Type B pancreatic cell (in vitro differentiated cells): ENCODE results near the gene MFF. TPM values are rescaled to one million over a fixed set of nuclear protein-coding genes. Genes with fewer than 3 reads are reported as not detected.

Experiments
- DNase-seq: peaks from one replicate; pipeline ENCODE4 v3.0.0; 2021; ENCODE audit warnings: mixed read lengths; ENCODE audit not compliant: unreplicated experiment; ENCODE audit errors: extremely low spot score
- H3K27ac Mint-ChIP-seq: 2 replicates; pipeline ENCODE4 v1.8.0; 2021; ENCODE audit warnings: mild to moderate bottlenecking, mixed read lengths
- H3K27me3 Mint-ChIP-seq: 2 replicates; pipeline ENCODE4 v1.8.0; 2021; ENCODE audit warnings: mixed read lengths
- H3K36me3 Mint-ChIP-seq: 2 replicates; pipeline ENCODE4 v1.8.0; 2021; ENCODE audit warnings: mixed read lengths
- H3K4me1 Mint-ChIP-seq: one replicate; pipeline ENCODE4 v1.8.0; 2021; ENCODE audit warnings: mixed read lengths; ENCODE audit not compliant: unreplicated experiment
- H3K4me3 Mint-ChIP-seq: 2 replicates; pipeline ENCODE4 v1.8.0; 2021; ENCODE audit warnings: mild to moderate bottlenecking, mixed read lengths
- H3K9me3 Mint-ChIP-seq: 2 replicates; pipeline ENCODE4 v1.8.0; 2021; ENCODE audit warnings: mixed read lengths
- total RNA-seq: library from RNA; stranded (reverse); gene quantifications from 2 replicates; pipeline ENCODE4 v1.2.1, GENCODE V29; 2021; ENCODE audit warnings: low replicate concordance
- TF ChIP-seq, protein P1 (sequence below): fragments of 200-600 bp; sonication (generic); conservative IDR thresholded peaks from 2 replicates; pipeline ENCODE4 v1.5.0; 2021; ENCODE audit warnings: antibody characterized with exemption, mild to moderate bottlenecking

MFF gene
- total RNA-seq, 1 donor from 2014 or later = 71.3 TPM

GRCh38 chr2:227388537-227389011 lies 63.5 kb downstream of the MFF start:
- no peak overlapping the region for H3K27ac Mint-ChIP-seq
- peaks cover 2% of the 10 kb centered on the region for H3K27me3 Mint-ChIP-seq
- TF ChIP-seq, protein P1, sequence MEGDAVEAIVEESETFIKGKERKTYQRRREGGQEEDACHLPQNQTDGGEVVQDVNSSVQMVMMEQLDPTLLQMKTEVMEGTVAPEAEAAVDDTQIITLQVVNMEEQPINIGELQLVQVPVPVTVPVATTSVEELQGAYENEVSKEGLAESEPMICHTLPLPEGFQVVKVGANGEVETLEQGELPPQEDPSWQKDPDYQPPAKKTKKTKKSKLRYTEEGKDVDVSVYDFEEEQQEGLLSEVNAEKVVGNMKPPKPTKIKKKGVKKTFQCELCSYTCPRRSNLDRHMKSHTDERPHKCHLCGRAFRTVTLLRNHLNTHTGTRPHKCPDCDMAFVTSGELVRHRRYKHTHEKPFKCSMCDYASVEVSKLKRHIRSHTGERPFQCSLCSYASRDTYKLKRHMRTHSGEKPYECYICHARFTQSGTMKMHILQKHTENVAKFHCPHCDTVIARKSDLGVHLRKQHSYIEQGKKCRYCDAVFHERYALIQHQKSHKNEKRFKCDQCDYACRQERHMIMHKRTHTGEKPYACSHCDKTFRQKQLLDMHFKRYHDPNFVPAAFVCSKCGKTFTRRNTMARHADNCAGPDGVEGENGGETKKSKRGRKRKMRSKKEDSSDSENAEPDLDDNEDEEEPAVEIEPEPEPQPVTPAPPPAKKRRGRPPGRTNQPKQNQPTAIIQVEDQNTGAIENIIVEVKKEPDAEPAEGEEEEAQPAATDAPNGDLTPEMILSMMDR = no peak
- no peak overlapping the region for H3K4me3 Mint-ChIP-seq
- H3K36me3 Mint-ChIP-seq = no peaks in the 10 kb centered on the region
- DNase-seq = no peak
- H3K4me1 Mint-ChIP-seq = no peaks in the 10 kb centered on the region
- H3K9me3 Mint-ChIP-seq = no peaks in the 10 kb centered on the region

DNA sequence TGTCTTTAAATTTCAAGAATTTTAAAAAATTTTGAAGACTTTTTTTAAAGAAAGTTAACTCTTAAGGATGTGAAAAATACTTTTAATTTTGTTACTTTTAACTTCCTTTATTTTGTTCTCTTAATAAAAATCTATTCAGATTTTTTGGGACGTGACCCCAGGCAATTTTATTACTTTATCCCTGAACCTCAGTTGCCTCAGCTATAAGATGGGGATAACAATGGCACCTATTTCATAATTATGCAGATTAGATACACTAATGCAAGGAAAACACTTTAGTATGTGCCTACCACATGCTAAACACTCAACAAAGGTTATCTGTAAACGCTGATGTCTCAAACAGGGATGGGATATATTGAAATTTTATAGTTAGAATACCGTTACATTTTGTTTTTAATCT lies 64.2 kb downstream of the MFF start:
- no peaks in the 10 kb centered on the region for H3K9me3 Mint-ChIP-seq
- no peaks in the 10 kb centered on the region for H3K36me3 Mint-ChIP-seq
- H3K27me3 Mint-ChIP-seq = no peaks in the 10 kb centered on the region

GRCh38 chr2:227389661-227390060 lies 64.6 kb downstream of the MFF start:
- H3K4me3 Mint-ChIP-seq = no peak overlapping the region
- no peaks in the 10 kb centered on the region for H3K9me3 Mint-ChIP-seq
- H3K36me3 Mint-ChIP-seq = no peaks in the 10 kb centered on the region
- no peak overlapping the region for H3K27ac Mint-ChIP-seq
- TF ChIP-seq, protein P1 = no peak
- DNase-seq = no peak
- no peaks in the 10 kb centered on the region for H3K27me3 Mint-ChIP-seq
- no peaks in the 10 kb centered on the region for H3K4me1 Mint-ChIP-seq

More for the DNA sequence above, 64.2 kb downstream of the MFF start:
- DNase-seq = no peak
- Mint-ChIP-seq H3K4me3 (no peak overlapping the region), H3K4me1 (no peaks in the 10 kb centered on the region), H3K27ac (no peak overlapping the region)
- TF ChIP-seq, protein P1 = no peak

GRCh38 chr2:227390468-227391256 lies 65.6 kb downstream of the MFF start:
- Mint-ChIP-seq H3K27ac (no peak overlapping the region), H3K4me1 (no peaks in the 10 kb centered on the region), H3K9me3 (no peaks in the 10 kb centered on the region), H3K4me3 (no peak overlapping the region), H3K36me3 (no peaks in the 10 kb centered on the region), H3K27me3 (no peaks in the 10 kb centered on the region)
- TF ChIP-seq, protein P1 = no peak
- DNase-seq = no peak

- Mint-ChIP-seq H3K4me1 (no peaks in the 10 kb centered on the region), H3K36me3 (no peaks in the 10 kb centered on the region), H3K27ac (no peak overlapping the region), H3K9me3 (no peaks in the 10 kb centered on the region), H3K27me3 (no peaks in the 10 kb centered on the region), H3K4me3 (no peak overlapping the region)
- DNase-seq = no peak
- TF ChIP-seq, protein P1 = no peak
Measured at GRCh38 chr2:227394401-227394800, 69.3 kb downstream of the MFF start.
